Spleen (tissue), 11 donors: Measurements from ENCODE around the gene BTD. TPM values are rescaled to one million over a fixed set of nuclear protein-coding genes. Genes with fewer than 3 reads are reported as not detected.
"Not testable (repeated sequence)": the region's sequence is repeated elsewhere in the genome, so short reads cannot be mapped to it uniquely, and the experiment has no call there.

Experiments used
- DNase-seq: peaks from one replicate; pipeline ENCODE4 v3.0.0-alpha.2; 2020
- H3K27ac ChIP-seq, 8 donors: fragments of 200-600 bp; sonication (generic) in 7 of 8; 1 replicate in 4 of 8; 2 replicates in 4 of 8; pipeline versions ENCODE4 v1.5.0 to v1.8.0; 2016 to 2021; ENCODE audit warnings: inconsistent platforms in 4 of 8, mild to moderate bottlenecking in 4 of 8, moderate library complexity in 1 of 8
- H3K27me3 ChIP-seq, 7 donors: fragments of 200-600 bp; sonication (generic) in 6 of 7; replicated peaks in 1 of 7; 1 replicate in 4 of 7; 2 replicates in 3 of 7; pipeline versions ENCODE4 v1.5.0 to v1.8.0; 2016 to 2021; ENCODE audit warnings: inconsistent platforms in 3 of 7, mild to moderate bottlenecking in 1 of 7
- H3K36me3 ChIP-seq, 6 donors: fragments of 200-600 bp; sonication (generic) in 5 of 6; 1 replicate in 4 of 6; 2 replicates in 2 of 6; pipeline versions ENCODE4 v1.5.0 to v1.8.0; 2016 to 2021; ENCODE audit warnings: inconsistent platforms in 2 of 6
- H3K4me1 ChIP-seq, 6 donors: fragments of 200-600 bp; sonication (generic) in 5 of 6; 1 replicate in 3 of 6; 2 replicates in 3 of 6; pipeline versions ENCODE4 v1.5.0 to v1.8.0; 2016 to 2021; ENCODE audit warnings: inconsistent platforms in 3 of 6
- H3K4me3 ChIP-seq, 8 donors: fragments of 200-600 bp; sonication (generic) in 7 of 8; 1 replicate in 4 of 8; 2 replicates in 4 of 8; pipeline versions ENCODE4 v1.5.0 to v1.8.0; 2016 to 2021; ENCODE audit warnings: inconsistent platforms in 4 of 8, mild to moderate bottlenecking in 4 of 8, moderate library complexity in 2 of 8
- H3K9me3 ChIP-seq, 8 donors: fragments of 200-600 bp; sonication (generic) in 7 of 8; 1 replicate in 4 of 8; 2 replicates in 4 of 8; pipeline versions ENCODE4 v1.5.0 to v1.8.0; 2016 to 2021; ENCODE audit warnings: inconsistent platforms in 4 of 8
- CTCF ChIP-seq, 11 experiments: fragments of 200-600 bp in 7 of 11; fragments of 450-650 bp in 4 of 11; sonication (generic) in 4 of 11; IDR thresholded peaks in 8 of 11; conservative IDR thresholded peaks in 3 of 11; 1 replicate in 7 of 11; 2 replicates in 4 of 11; pipeline versions ENCODE4 v1.4.0 to v1.8.0; 2016 to 2021; ENCODE audit warnings: antibody characterized with exemption in 11 of 11, inconsistent platforms in 4 of 11, mild to moderate bottlenecking in 1 of 11
- POLR2A ChIP-seq, 3 donors: fragments of 450-650 bp; IDR thresholded peaks; one replicate each; pipeline ENCODE4 v1.5.1; 2017; ENCODE audit warnings: antibody characterized with exemption in 3 of 3, mild to moderate bottlenecking in 1 of 3
- POLR2AphosphoS5 ChIP-seq, 3 donors: sonication (generic); formaldehyde crosslinking; IDR thresholded peaks; one replicate each; pipeline ENCODE4 v1.5.1; 2017; ENCODE audit warnings: antibody characterized with exemption in 3 of 3
- WGBS, 5 donors: extraction: QIAGEN DNeasy Blood & Tissue Kit in 3 of 5; methylation state at CpG; one replicate each; pipeline versions ENCODE4 v1.1.5 to v1.1.7; 2013 to 2018; 5-methylcytosine and 5-hydroxymethylcytosine counted together
- intact Hi-C: fragments of 100-400 bp; cut with DNase I; formaldehyde crosslinking; loops from one replicate; pipeline ENCODE4 v1.15.0; 2023; ENCODE audit warnings: low total_unique reads
- polyA plus RNA-seq, 3 donors: library from polyadenylated mRNA; stranded (reverse); fragments of 200-250 nt; gene quantifications; one replicate each; pipeline ENCODE4 v1.2.1, GENCODE V29; 2013
- total RNA-seq, 7 donors: library from RNA; depleted of rRNA in 3 of 7; stranded (reverse); fragments of >200 nt in 3 of 7; fragmentation: NEBNext Ultra II Directional in 4 of 7; extraction: Animal tissue kit (Norgen Biotek cat#: 25700) in 4 of 7; gene quantifications; one replicate each; pipeline versions ENCODE4 v1.1.0 to v1.2.1, GENCODE V29; 2016 to 2021
- donor health status: healthy with polysubstance abuse.
- donor health status: DM: no; HTN: no; CAD: no; lungs with moderate emphysema.
- donor health status: DM: no; HTN: no; CAD: no.
- donor health status: Bipolar disorder and iron deficiency.
- donor health status: healthy.
- donor health status: DM: no; HTN: no; CAD: no.
- donor health status: DM: yes; HTN: yes; CAD: no.

The BTD gene
- total and polyA plus RNA-seq, 10 donors = 3.9 to 43.7 (median 20.4) TPM

GRCh38 chr3:15595955-15596354 is 5.6 kb upstream of the BTD start:
- Histone ChIP-seq H3K27ac (no peak overlapping the region), H3K36me3 (peaks cover 0 to 82% (median 39%) of the 10 kb centered on the region in 6 donors), H3K27me3 (no peaks in the 10 kb centered on the region), H3K4me1 (peaks cover 8 to 32% (median 22%) of the 10 kb centered on the region in 6 donors), H3K4me3 (no peak overlapping the region), H3K9me3 (no peaks in the 10 kb centered on the region)
- DNase-seq = no peak
- 81 to 95% (median 84%) methylated on average over 2 of the region's 2 CpGs for WGBS, 5 donors
- intact Hi-C loops = no loop called here
- TF ChIP-seq POLR2AphosphoS5 (IDR thresholded peaks at IDR 0.05) = no peak
- no peak for TF ChIP-seq CTCF (IDR thresholded peaks at IDR 0.05 in 8 of 11, conservative IDR thresholded peaks at IDR 0.05 in 3 of 11)
- TF ChIP-seq POLR2A (IDR thresholded peaks at IDR 0.05) = no peak

GRCh38 chr3:15601046-15601398 is 523 bp upstream of the BTD start:
- no peak for DNase-seq
- Histone ChIP-seq H3K4me3 (peak overlapping the region; percentile 63 to 94 (median 84)), H3K9me3 (no peaks in the 10 kb centered on the region), H3K36me3 (peaks cover 0 to 52% (median 24%) of the 10 kb centered on the region in 6 donors), H3K4me1 (peaks cover 17 to 60% (median 32%) of the 10 kb centered on the region in 6 donors), H3K27me3 (no peaks in the 10 kb centered on the region), H3K27ac (peak overlapping the region; percentile 84 to 94 (median 92))
- TF ChIP-seq POLR2A (IDR thresholded peaks at IDR 0.05) (no peak), CTCF (IDR thresholded peaks at IDR 0.05 in 8 of 11, conservative IDR thresholded peaks at IDR 0.05 in 3 of 11) (no peak), POLR2AphosphoS5 (IDR thresholded peaks at IDR 0.05) (no peak)
- intact Hi-C loops = no loop called here
- 0 to 2% (median 1%) methylated on average over 19 of the region's 19 CpGs for WGBS, 5 donors

GRCh38 chr3:15602146-15602536 is 596 bp downstream of the BTD start:
- Histone ChIP-seq H3K36me3 (peaks cover 0 to 41% (median 18%) of the 10 kb centered on the region in 6 donors), H3K27ac (peak overlapping the region; percentile 84 to 94 (median 92)), H3K9me3 (no peaks in the 10 kb centered on the region), H3K4me3 (peak overlapping the region; percentile 63 to 94 (median 84)), H3K4me1 (peaks cover 18 to 72% (median 36%) of the 10 kb centered on the region in 6 donors), H3K27me3 (no peaks in the 10 kb centered on the region)
- intact Hi-C loops = no loop called here
- WGBS, 5 donors = 1 to 4% (median 2%) methylated on average over 9 of the region's 9 CpGs
- DNase-seq = no peak
- TF ChIP-seq POLR2A (IDR thresholded peaks at IDR 0.05) (no peak), POLR2AphosphoS5 (IDR thresholded peaks at IDR 0.05) (no peak), CTCF (IDR thresholded peaks at IDR 0.05 in 8 of 11, conservative IDR thresholded peaks at IDR 0.05 in 3 of 11) (no peak)

GRCh38 chr3:15602816-15603215 is 1.3 kb downstream of the BTD start:
- H3K27me3 ChIP-seq, DNase-seq, intact Hi-C loops, H3K9me3 ChIP-seq: not testable (repeated sequence)
- Histone ChIP-seq H3K36me3 (peaks cover 0 to 35% (median 11%) of the 10 kb centered on the region in 6 donors), H3K4me1 (peaks cover 21 to 78% (median 39%) of the 10 kb centered on the region in 6 donors), H3K27ac (peak overlapping the region in 4 of 8 donors; percentile 91 to 94 (median 92)), H3K4me3 (peak overlapping the region in 4 of 8 donors; percentile 80 to 89 (median 84))
- WGBS, 5 donors = 91 to 96% (median 92%) methylated on average over 3 of the region's 3 CpGs

GRCh38 chr3:15604584-15604983 is 3.0 kb downstream of the BTD start:
- H3K36me3 ChIP-seq = peaks cover 0 to 17% (median 0%) of the 10 kb centered on the region in 6 donors
- intact Hi-C loops, H3K27me3 ChIP-seq, H3K4me3 ChIP-seq, H3K9me3 ChIP-seq, DNase-seq: not testable (repeated sequence)
- peak overlapping the region in 1 of 8 donors; percentile 44 for H3K27ac ChIP-seq
- peaks cover 18 to 78% (median 35%) of the 10 kb centered on the region in 6 donors for H3K4me1 ChIP-seq
- 92 to 96% (median 93%) methylated on average over 1 of the region's 1 CpG for WGBS, 5 donors
